ENCODE measurements around the gene RPS6KA1. TPM values are rescaled to one million over a fixed set of nuclear protein-coding genes. Genes with fewer than 3 reads are reported as not detected.

RPS6KA1 gene
- total and polyA plus RNA-seq, 2 of the 13 experiments (the other 11 are each of a cell fraction or from before 2014, with no cell fraction given): 19.6 to 24.2 TPM

- peak in 1 of 2 experiments; percentile 9; a peak in 1 of 4 replicates for TF ChIP-seq EP300 (IDR thresholded peaks at IDR 0.05; ENCODE audit: low read depth in 2 of 2, low read length in 2 of 2)
- no peak; the same call in 1 of the 2 replicates for TF ChIP-seq EP300 (CRISPR knock-in tag; IDR thresholded peaks at IDR 0.05; ENCODE audit: borderline replicate concordance)
- no peak for TF ChIP-seq RFX5 (IDR thresholded peaks at IDR 0.05; ENCODE audit: low read depth, low read length)
- TF ChIP-seq HNRNPH1 (optimal IDR thresholded peaks at IDR 0.05; ENCODE audit: low read depth, low read length): no peak
- TF ChIP-seq CEBPG (CRISPR knock-in tag; IDR thresholded peaks at IDR 0.05): no peak
- TF ChIP-seq ZNF350 (CRISPR knock-in tag; IDR thresholded peaks at IDR 0.05; ENCODE audit: borderline replicate concordance, low read depth): no peak
- TF ChIP-seq SALL2 (CRISPR knock-in tag; IDR thresholded peaks at IDR 0.05): no peak
- TF ChIP-seq SPEN (CRISPR knock-in tag; IDR thresholded peaks at IDR 0.05; ENCODE audit: low read depth): no peak
- TF ChIP-seq, protein P1, sequence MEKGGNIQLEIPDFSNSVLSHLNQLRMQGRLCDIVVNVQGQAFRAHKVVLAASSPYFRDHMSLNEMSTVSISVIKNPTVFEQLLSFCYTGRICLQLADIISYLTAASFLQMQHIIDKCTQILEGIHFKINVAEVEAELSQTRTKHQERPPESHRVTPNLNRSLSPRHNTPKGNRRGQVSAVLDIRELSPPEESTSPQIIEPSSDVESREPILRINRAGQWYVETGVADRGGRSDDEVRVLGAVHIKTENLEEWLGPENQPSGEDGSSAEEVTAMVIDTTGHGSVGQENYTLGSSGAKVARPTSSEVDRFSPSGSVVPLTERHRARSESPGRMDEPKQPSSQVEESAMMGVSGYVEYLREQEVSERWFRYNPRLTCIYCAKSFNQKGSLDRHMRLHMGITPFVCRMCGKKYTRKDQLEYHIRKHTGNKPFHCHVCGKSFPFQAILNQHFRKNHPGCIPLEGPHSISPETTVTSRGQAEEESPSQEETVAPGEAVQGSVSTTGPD (CRISPR knock-in tag; IDR thresholded peaks at IDR 0.05): 0 out of 2 replicates have a peak, but pooled peaks have one; percentile 48
- TF ChIP-seq KLF15 (CRISPR knock-in tag; IDR thresholded peaks at IDR 0.05; ENCODE audit: borderline replicate concordance): no peak
- TF ChIP-seq, protein P2, sequence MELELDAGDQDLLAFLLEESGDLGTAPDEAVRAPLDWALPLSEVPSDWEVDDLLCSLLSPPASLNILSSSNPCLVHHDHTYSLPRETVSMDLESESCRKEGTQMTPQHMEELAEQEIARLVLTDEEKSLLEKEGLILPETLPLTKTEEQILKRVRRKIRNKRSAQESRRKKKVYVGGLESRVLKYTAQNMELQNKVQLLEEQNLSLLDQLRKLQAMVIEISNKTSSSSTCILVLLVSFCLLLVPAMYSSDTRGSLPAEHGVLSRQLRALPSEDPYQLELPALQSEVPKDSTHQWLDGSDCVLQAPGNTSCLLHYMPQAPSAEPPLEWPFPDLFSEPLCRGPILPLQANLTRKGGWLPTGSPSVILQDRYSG (CRISPR knock-in tag; IDR thresholded peaks at IDR 0.05): no peak
- TF ChIP-seq JUND (CRISPR knock-in tag; IDR thresholded peaks at IDR 0.05): peak; percentile 35; the same call in 1 of the 2 replicates
- TF ChIP-seq RBM22 (optimal IDR thresholded peaks at IDR 0.05; ENCODE audit: low read length): no peak
- TF ChIP-seq XBP1 (CRISPR knock-in tag; IDR thresholded peaks at IDR 0.05): no peak
- TF ChIP-seq, protein P3, sequence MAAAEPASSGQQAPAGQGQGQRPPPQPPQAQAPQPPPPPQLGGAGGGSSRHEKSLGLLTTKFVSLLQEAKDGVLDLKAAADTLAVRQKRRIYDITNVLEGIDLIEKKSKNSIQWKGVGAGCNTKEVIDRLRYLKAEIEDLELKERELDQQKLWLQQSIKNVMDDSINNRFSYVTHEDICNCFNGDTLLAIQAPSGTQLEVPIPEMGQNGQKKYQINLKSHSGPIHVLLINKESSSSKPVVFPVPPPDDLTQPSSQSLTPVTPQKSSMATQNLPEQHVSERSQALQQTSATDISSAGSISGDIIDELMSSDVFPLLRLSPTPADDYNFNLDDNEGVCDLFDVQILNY (CRISPR knock-in tag; conservative IDR thresholded peaks at IDR 0.05): no peak
- TF ChIP-seq, protein P4, sequence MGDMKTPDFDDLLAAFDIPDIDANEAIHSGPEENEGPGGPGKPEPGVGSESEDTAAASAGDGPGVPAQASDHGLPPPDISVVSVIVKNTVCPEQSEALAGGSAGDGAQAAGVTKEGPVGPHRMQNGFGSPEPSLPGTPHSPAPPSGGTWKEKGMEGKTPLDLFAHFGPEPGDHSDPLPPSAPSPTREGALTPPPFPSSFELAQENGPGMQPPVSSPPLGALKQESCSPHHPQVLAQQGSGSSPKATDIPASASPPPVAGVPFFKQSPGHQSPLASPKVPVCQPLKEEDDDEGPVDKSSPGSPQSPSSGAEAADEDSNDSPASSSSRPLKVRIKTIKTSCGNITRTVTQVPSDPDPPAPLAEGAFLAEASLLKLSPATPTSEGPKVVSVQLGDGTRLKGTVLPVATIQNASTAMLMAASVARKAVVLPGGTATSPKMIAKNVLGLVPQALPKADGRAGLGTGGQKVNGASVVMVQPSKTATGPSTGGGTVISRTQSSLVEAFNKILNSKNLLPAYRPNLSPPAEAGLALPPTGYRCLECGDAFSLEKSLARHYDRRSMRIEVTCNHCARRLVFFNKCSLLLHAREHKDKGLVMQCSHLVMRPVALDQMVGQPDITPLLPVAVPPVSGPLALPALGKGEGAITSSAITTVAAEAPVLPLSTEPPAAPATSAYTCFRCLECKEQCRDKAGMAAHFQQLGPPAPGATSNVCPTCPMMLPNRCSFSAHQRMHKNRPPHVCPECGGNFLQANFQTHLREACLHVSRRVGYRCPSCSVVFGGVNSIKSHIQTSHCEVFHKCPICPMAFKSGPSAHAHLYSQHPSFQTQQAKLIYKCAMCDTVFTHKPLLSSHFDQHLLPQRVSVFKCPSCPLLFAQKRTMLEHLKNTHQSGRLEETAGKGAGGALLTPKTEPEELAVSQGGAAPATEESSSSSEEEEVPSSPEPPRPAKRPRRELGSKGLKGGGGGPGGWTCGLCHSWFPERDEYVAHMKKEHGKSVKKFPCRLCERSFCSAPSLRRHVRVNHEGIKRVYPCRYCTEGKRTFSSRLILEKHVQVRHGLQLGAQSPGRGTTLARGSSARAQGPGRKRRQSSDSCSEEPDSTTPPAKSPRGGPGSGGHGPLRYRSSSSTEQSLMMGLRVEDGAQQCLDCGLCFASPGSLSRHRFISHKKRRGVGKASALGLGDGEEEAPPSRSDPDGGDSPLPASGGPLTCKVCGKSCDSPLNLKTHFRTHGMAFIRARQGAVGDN (CRISPR knock-in tag; IDR thresholded peaks at IDR 0.05): peak; percentile 77
- TF ChIP-seq EED (CRISPR knock-in tag; IDR thresholded peaks at IDR 0.05): no peak
- TF ChIP-seq, protein P5, sequence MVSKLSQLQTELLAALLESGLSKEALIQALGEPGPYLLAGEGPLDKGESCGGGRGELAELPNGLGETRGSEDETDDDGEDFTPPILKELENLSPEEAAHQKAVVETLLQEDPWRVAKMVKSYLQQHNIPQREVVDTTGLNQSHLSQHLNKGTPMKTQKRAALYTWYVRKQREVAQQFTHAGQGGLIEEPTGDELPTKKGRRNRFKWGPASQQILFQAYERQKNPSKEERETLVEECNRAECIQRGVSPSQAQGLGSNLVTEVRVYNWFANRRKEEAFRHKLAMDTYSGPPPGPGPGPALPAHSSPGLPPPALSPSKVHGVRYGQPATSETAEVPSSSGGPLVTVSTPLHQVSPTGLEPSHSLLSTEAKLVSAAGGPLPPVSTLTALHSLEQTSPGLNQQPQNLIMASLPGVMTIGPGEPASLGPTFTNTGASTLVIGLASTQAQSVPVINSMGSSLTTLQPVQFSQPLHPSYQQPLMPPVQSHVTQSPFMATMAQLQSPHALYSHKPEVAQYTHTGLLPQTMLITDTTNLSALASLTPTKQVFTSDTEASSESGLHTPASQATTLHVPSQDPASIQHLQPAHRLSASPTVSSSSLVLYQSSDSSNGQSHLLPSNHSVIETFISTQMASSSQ (IDR thresholded peaks at IDR 0.05; ENCODE audit: low read depth): no peak
- TF ChIP-seq, protein P5 (CRISPR knock-in tag; IDR thresholded peaks at IDR 0.05; ENCODE audit: borderline replicate concordance): no peak
- TF ChIP-seq ZNF335 (CRISPR knock-in tag; IDR thresholded peaks at IDR 0.05): no peak
Measured at GRCh38 chr1:26555550-26555981, 26.0 kb downstream of the RPS6KA1 start (continued).
